Measurements from ENCODE around the gene TAF4.

- TF ChIP-seq CTCF (IDR thresholded peaks at IDR 0.05) (no peak), REST (IDR thresholded peaks at IDR 0.05; ENCODE audit: insufficient read depth in 1 of 2, low read depth in 2 of 2, low read length in 1 of 2) (no peak), POLR2AphosphoS5 (IDR thresholded peaks at IDR 0.05; ENCODE audit: low read depth, low read length) (no peak)
Observed at GRCh38 chr20:62006482-62006881, 59.2 kb downstream of the TAF4 start.

Data from Panc1 (cell line).